ENCODE measurements around the gene IMP4.

DNA sequence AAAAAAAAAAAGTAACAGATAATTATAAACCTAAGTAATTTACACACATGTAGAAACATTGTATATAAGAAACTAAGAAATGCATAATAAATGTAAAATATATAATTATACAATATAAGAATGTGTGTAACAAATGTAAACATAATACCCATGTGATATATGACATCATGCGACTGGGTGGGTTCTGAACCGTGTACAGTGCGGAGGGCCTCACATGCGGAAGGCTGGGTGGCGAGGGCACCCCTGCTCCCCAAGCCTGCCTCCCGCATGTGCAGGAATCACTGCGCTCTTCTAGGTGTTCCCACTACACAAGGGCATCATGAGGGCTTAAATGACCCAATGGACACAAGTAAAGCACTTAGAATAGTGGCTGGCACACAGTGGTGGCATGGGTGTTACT is 15.2 kb downstream of the IMP4 start:
- TF ChIP-seq, protein P1, sequence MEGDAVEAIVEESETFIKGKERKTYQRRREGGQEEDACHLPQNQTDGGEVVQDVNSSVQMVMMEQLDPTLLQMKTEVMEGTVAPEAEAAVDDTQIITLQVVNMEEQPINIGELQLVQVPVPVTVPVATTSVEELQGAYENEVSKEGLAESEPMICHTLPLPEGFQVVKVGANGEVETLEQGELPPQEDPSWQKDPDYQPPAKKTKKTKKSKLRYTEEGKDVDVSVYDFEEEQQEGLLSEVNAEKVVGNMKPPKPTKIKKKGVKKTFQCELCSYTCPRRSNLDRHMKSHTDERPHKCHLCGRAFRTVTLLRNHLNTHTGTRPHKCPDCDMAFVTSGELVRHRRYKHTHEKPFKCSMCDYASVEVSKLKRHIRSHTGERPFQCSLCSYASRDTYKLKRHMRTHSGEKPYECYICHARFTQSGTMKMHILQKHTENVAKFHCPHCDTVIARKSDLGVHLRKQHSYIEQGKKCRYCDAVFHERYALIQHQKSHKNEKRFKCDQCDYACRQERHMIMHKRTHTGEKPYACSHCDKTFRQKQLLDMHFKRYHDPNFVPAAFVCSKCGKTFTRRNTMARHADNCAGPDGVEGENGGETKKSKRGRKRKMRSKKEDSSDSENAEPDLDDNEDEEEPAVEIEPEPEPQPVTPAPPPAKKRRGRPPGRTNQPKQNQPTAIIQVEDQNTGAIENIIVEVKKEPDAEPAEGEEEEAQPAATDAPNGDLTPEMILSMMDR (IDR thresholded peaks at IDR 0.05): no peak
- TF ChIP-seq EZH2 (IDR thresholded peaks at IDR 0.05; ENCODE audit: borderline replicate concordance, insufficient read depth, low read depth, low read length, poor library complexity, severe bottlenecking): no peak

Data from B cell (primary cell).